Measurements from ENCODE around the gene NPLOC4. TPM values are rescaled to one million over a fixed set of nuclear protein-coding genes. Genes with fewer than 3 reads are reported as not detected.

Gene NPLOC4
- total and polyA plus RNA-seq, 9 of the 15 experiments (the other 6 are each of a cell fraction or from before 2014, with no cell fraction given), result 1.5 to 116 (median 64.5) TPM

GRCh38 chr17:81601525-81602120 lies 35.3 kb downstream of the NPLOC4 start (continued):
- TF ChIP-seq REST (IDR thresholded peaks at IDR 0.05; ENCODE audit: borderline replicate concordance) (0 out of 2 replicates have a peak, but pooled peaks have one; percentile 21), REST (CRISPR knock-in tag; IDR thresholded peaks at IDR 0.05; ENCODE audit: low read depth) (no peak), HMG20A (CRISPR knock-in tag; conservative IDR thresholded peaks at IDR 0.05) (no peak), SMC3 (conservative IDR thresholded peaks at IDR 0.05; ENCODE audit: insufficient read depth, low read depth, low read length) (peak; percentile 24; the same call in 1 of the 2 replicates), EP400 (IDR thresholded peaks at IDR 0.05) (no peak), TFAM (CRISPR knock-in tag; conservative IDR thresholded peaks at IDR 0.05) (no peak), ZZZ3 (IDR thresholded peaks at IDR 0.05) (0 out of 2 replicates have a peak, but pooled peaks have one; percentile 49)
- TF ChIP-seq, protein P1, sequence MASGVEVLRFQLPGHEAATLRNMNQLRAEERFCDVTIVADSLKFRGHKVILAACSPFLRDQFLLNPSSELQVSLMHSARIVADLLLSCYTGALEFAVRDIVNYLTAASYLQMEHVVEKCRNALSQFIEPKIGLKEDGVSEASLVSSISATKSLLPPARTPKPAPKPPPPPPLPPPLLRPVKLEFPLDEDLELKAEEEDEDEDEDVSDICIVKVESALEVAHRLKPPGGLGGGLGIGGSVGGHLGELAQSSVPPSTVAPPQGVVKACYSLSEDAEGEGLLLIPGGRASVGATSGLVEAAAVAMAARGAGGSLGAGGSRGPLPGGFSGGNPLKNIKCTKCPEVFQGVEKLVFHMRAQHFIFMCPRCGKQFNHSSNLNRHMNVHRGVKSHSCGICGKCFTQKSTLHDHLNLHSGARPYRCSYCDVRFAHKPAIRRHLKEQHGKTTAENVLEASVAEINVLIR (CRISPR knock-in tag; IDR thresholded peaks at IDR 0.05), result no peak

All from K562 (cell line).